NT2/D1 (cell line): ENCODE measurements around the gene DIAPH2.

ENCODE experiments used
- SUZ12 ChIP-seq: IDR thresholded peaks from 2 replicates; pipeline ENCODE4 v1.6.1; 2011; ENCODE audit not compliant: insufficient read length, insufficient read depth; ENCODE audit errors: extremely low read depth
- YY1 ChIP-seq: IDR thresholded peaks from 2 replicates; pipeline ENCODE4 v1.6.1; 2011; ENCODE audit not compliant: insufficient read length, insufficient read depth
- ZNF274 ChIP-seq: IDR thresholded peaks from 2 replicates; pipeline ENCODE4 v1.6.1; 2011; ENCODE audit warnings: mild to moderate bottlenecking, low read depth, low read length

DNA sequence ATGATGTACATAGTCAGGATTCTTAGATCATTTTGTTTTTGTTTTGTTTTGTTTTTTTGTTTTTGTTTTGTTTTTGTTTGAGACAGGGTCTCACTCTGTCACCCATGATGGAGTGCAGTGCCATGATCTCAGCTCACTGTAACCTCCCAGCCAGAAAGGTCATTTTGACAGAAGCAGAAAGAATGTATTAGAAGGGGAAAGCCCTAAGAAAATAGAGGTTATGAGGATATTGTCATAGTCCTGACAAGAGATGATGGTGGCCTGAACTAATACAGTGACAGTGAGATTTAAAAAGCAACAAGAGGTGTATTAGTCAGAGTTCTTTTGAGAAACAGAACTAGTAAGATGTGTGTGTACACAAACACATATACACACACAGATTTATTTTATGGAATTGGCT, 702.4 kb downstream of the DIAPH2 start:
- TF ChIP-seq YY1 (no peak), ZNF274 (no peak), SUZ12 (no peak)
